Measurements from ENCODE around the gene TRIO.

The TRIO gene

DNA sequence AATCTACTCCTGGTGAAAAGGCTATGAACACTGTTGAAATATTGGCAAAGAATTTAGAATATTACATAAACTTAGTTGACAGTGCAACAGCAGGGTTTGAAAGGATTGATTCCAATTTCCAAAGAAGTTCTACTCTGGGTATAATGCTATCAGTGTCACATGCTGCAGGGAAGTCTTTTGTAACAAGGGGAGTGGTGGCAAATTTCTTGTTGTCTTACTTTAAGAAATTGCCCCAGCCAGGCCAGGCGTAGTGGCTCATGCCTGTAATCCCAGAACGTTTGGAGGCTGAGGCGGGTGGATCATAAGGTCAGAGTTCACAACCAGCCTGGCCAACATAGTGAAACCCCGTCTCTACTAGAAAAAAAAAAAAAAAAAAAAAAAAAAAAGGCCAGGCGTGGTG, 352.2 kb downstream of the TRIO start:
- no peak for DNase-seq (ENCODE audit: extremely low spot score)
- no peak for TF ChIP-seq FOXA1 (IDR thresholded peaks at IDR 0.05)
- TF ChIP-seq CTBP1 (IDR thresholded peaks at IDR 0.05; ENCODE audit: borderline replicate concordance), result no peak
- no peak for TF ChIP-seq BHLHE40 (IDR thresholded peaks at IDR 0.05; ENCODE audit: borderline replicate concordance)
- TF ChIP-seq LEF1 (IDR thresholded peaks at IDR 0.05; ENCODE audit: borderline replicate concordance), result no peak
- TF ChIP-seq, protein P1, sequence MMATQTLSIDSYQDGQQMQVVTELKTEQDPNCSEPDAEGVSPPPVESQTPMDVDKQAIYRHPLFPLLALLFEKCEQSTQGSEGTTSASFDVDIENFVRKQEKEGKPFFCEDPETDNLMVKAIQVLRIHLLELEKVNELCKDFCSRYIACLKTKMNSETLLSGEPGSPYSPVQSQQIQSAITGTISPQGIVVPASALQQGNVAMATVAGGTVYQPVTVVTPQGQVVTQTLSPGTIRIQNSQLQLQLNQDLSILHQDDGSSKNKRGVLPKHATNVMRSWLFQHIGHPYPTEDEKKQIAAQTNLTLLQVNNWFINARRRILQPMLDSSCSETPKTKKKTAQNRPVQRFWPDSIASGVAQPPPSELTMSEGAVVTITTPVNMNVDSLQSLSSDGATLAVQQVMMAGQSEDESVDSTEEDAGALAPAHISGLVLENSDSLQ (IDR thresholded peaks at IDR 0.05), result no peak
- CTCF ChIA-PET, result no interaction called here
- POLR2A ChIA-PET, result no interaction called here

DNA sequence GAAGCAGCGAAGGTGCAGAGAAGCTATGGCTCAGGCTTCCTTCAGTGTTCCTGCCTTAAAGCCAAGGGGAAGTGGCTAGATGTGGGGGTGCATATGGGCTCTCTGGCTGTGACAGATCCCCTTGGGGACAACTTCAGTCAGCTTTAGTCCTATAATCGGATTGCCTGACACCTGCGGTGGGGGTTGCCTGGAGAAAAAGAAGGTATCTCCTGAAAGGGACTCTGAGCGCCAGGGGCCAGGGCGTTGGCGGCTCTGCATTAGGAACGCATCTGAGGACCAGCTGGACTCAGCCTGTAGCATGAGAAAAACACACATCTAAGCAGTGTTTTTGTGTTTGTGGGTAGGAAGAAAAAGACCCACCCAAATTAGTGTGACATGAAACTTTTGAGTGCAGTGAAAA, 354.2 kb downstream of the TRIO start:
- DNase-seq (ENCODE audit: extremely low spot score), result no peak
- TF ChIP-seq FOXM1 (IDR thresholded peaks at IDR 0.05; ENCODE audit: borderline replicate concordance), result no peak
- no peak for TF ChIP-seq BHLHE40 (IDR thresholded peaks at IDR 0.05; ENCODE audit: borderline replicate concordance)
- TF ChIP-seq, protein P1 (IDR thresholded peaks at IDR 0.05), result no peak
- TF ChIP-seq TARDBP (IDR thresholded peaks at IDR 0.05), result no peak
- TF ChIP-seq FOXK2 (IDR thresholded peaks at IDR 0.05), result no peak
- no peak for TF ChIP-seq SP1 (IDR thresholded peaks at IDR 0.05)
- TF ChIP-seq SUZ12 (IDR thresholded peaks at IDR 0.05), result no peak
- no peak for TF ChIP-seq ELF4 (IDR thresholded peaks at IDR 0.05)
- no peak for TF ChIP-seq HDGF (IDR thresholded peaks at IDR 0.05; ENCODE audit: borderline replicate concordance)
- TF ChIP-seq NFRKB (IDR thresholded peaks at IDR 0.05), result no peak
- no peak for TF ChIP-seq CTBP1 (IDR thresholded peaks at IDR 0.05; ENCODE audit: borderline replicate concordance)
- no peak for TF ChIP-seq LEF1 (IDR thresholded peaks at IDR 0.05; ENCODE audit: borderline replicate concordance)
- no peak for TF ChIP-seq ARNT (IDR thresholded peaks at IDR 0.05)
- no peak for TF ChIP-seq L3MBTL2 (conservative IDR thresholded peaks at IDR 0.05)
- CTCF ChIA-PET, result no interaction called here
- POLR2A ChIA-PET, result no interaction called here

DNA sequence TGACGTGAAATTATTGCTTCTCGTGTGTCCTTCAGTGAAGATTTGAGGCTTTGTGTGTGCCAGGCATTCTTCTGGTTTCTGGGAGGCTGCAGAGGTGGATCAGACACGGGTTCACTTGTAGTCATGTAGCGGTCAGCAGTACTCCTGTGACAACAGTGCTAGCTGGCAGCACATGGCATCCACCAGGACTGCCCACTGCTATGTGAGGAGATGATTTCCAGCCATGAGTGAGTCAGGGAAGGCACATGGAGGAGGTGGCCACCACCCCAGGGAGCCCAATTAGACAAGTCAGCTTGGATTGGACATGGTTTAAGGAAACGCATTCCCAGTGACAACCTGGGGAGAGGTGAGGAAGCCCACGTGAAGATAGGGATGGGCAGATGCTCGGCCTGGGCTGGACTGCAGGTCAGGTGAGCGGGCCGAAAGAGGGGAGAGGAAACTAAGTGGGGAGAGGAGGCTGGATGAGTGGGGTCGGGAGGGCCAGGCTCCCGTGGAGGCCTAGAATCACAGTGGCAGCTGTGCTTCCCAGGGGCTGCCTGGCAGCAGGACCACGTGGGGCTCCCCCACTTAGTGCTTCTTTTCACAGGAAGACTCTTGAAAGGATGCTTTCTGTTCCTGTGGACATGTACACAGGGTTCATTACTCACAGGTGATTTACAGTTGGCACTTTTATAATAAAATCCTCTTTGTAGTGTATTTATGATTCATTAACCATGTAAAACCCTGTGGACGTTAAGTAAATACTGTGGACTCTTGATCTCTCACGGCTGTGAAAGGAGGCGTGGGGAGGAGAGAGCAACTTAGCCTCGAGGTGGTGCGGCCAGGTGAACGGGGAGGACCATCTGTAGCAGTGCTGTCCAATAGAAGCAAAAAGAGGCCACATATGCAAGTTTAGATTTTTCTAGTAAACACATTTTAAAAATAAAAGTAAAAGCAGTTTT, 358.5 kb downstream of the TRIO start:
- ChIA-PET POLR2A (no interaction called here), CTCF (no interaction called here)
- TF ChIP-seq FOXA1 (IDR thresholded peaks at IDR 0.05), result no peak
- no peak for TF ChIP-seq HDGF (IDR thresholded peaks at IDR 0.05; ENCODE audit: borderline replicate concordance)
- TF ChIP-seq LEF1 (IDR thresholded peaks at IDR 0.05; ENCODE audit: borderline replicate concordance), result no peak
- no peak for TF ChIP-seq FOXM1 (IDR thresholded peaks at IDR 0.05; ENCODE audit: borderline replicate concordance)
- no peak for TF ChIP-seq ELF4 (IDR thresholded peaks at IDR 0.05)
- TF ChIP-seq NFRKB (IDR thresholded peaks at IDR 0.05), result no peak
- TF ChIP-seq L3MBTL2 (conservative IDR thresholded peaks at IDR 0.05), result no peak
- TF ChIP-seq, protein P1 (IDR thresholded peaks at IDR 0.05), result no peak
- TF ChIP-seq FOXK2 (IDR thresholded peaks at IDR 0.05), result no peak
- DNase-seq (ENCODE audit: extremely low spot score), result no peak

DNA sequence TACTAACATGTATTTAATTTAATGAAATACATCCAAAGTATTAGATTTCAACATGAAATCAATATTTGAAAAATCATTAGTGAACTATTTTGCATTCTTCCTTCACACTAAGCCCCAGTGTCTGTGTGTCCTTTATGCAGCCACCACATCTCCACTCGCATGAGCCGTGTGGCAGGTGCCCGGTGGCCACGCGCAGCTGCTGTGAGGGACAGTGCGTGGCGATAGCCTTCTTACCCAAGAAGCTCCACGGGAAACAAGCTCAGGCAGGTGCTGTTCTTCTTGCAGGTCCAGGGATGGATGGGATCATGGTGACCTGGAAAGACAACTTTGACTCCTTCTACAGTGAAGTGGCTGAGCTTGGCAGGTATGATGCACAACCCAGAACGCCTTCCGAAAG, 359.1 kb downstream of the TRIO start:
- ChIA-PET POLR2A (no interaction called here), CTCF (no interaction called here)
- TF ChIP-seq ZNF384 (IDR thresholded peaks at IDR 0.05), result no peak
- no peak for TF ChIP-seq SUZ12 (IDR thresholded peaks at IDR 0.05)
- TF ChIP-seq FOXA1 (IDR thresholded peaks at IDR 0.05), result no peak
- no peak for TF ChIP-seq SP1 (IDR thresholded peaks at IDR 0.05)
- TF ChIP-seq LEF1 (IDR thresholded peaks at IDR 0.05; ENCODE audit: borderline replicate concordance), result no peak
- no peak for TF ChIP-seq FOXK2 (IDR thresholded peaks at IDR 0.05)
- TF ChIP-seq CTBP1 (IDR thresholded peaks at IDR 0.05; ENCODE audit: borderline replicate concordance), result no peak
- TF ChIP-seq, protein P1 (IDR thresholded peaks at IDR 0.05), result no peak
- TF ChIP-seq ELF4 (IDR thresholded peaks at IDR 0.05), result no peak
- TF ChIP-seq ARNT (IDR thresholded peaks at IDR 0.05), result no peak
- TF ChIP-seq HDGF (IDR thresholded peaks at IDR 0.05; ENCODE audit: borderline replicate concordance), result no peak
- TF ChIP-seq NFRKB (IDR thresholded peaks at IDR 0.05), result no peak
- no peak for TF ChIP-seq FOXM1 (IDR thresholded peaks at IDR 0.05; ENCODE audit: borderline replicate concordance)
- no peak for TF ChIP-seq L3MBTL2 (conservative IDR thresholded peaks at IDR 0.05)
- TF ChIP-seq BHLHE40 (IDR thresholded peaks at IDR 0.05; ENCODE audit: borderline replicate concordance), result no peak
- no peak for DNase-seq (ENCODE audit: extremely low spot score)

DNA sequence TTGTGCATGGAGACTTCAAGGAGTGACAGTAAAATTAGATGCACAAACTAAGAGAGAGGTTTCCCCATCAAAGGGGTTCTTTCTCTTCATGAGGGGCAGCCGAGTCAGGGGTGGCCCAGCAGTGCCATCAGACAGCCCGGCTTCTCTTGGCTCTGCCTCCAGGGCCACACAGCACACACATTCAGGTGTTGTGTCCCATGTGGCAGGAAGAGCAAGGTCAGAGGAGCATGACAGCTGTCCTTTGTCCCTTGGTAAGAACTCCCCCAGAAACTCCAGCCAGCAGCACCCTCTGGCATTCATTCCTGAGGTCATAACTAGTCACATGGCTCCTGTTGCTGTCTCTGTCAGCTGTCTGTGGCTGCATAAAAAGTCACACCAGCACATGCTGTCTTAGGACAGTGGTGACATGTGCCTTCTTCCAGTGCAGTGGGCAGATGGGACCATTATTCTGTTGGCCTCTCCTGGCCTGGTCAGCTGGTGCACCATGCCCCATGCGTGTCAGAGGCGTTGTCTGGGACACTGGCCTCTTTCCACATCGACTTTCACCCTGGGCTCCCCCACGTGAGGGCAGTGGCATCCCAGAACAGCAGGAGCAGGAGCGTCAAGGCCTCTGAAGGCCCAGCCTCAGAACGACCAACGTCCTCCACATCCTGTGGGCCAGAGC, 360.0 kb downstream of the TRIO start:
- POLR2A ChIA-PET, result no interaction called here
- DNase-seq (ENCODE audit: extremely low spot score), result no peak
- CTCF ChIA-PET, result no interaction called here
- TF ChIP-seq L3MBTL2 (conservative IDR thresholded peaks at IDR 0.05) (no peak), SUZ12 (IDR thresholded peaks at IDR 0.05) (no peak), NFRKB (IDR thresholded peaks at IDR 0.05) (no peak), FOXM1 (IDR thresholded peaks at IDR 0.05; ENCODE audit: borderline replicate concordance) (no peak), TARDBP (IDR thresholded peaks at IDR 0.05) (no peak), LEF1 (IDR thresholded peaks at IDR 0.05; ENCODE audit: borderline replicate concordance) (no peak), SP1 (IDR thresholded peaks at IDR 0.05) (no peak), ARNT (IDR thresholded peaks at IDR 0.05) (no peak), BHLHE40 (IDR thresholded peaks at IDR 0.05; ENCODE audit: borderline replicate concordance) (no peak), ELF4 (IDR thresholded peaks at IDR 0.05) (no peak), ZNF384 (IDR thresholded peaks at IDR 0.05) (no peak), FOXA1 (IDR thresholded peaks at IDR 0.05) (no peak), FOXK2 (IDR thresholded peaks at IDR 0.05) (no peak), HDGF (IDR thresholded peaks at IDR 0.05; ENCODE audit: borderline replicate concordance) (no peak), CTBP1 (IDR thresholded peaks at IDR 0.05; ENCODE audit: borderline replicate concordance) (no peak)
- TF ChIP-seq, protein P1 (IDR thresholded peaks at IDR 0.05), result no peak
